H7 (cell line): ENCODE results near the gene GET3. TPM values are rescaled to one million over a fixed set of nuclear protein-coding genes. Genes with fewer than 3 reads are reported as not detected.

ENCODE experiments used
- DNase-seq: peaks from one replicate; pipeline ENCODE4 v3.0.0; 2012
- H3K27me3 ChIP-seq: 2 replicates; pipeline ENCODE4 v1.6.0; 2011; ENCODE audit warnings: mild to moderate bottlenecking, low read length; ENCODE audit not compliant: control insufficient read depth, insufficient read depth
- H3K36me3 ChIP-seq: replicated peaks from 2 replicates; pipeline ENCODE4 v1.5.1; 2011; ENCODE audit warnings: low read length; ENCODE audit not compliant: control insufficient read depth, insufficient read depth
- H3K4me3 ChIP-seq: 2 replicates; pipeline ENCODE4 v1.5.1; 2011; ENCODE audit warnings: low read depth, mild to moderate bottlenecking, control low read depth, low read length, moderate library complexity; ENCODE audit not compliant: insufficient read depth
- total RNA-seq: library from RNA; depleted of rRNA; stranded (reverse); fragments of >200 nt; shearing (Covaris generic); gene quantifications from 2 replicates; pipeline ENCODE4 v1.2.3, GENCODE V29; 2014

Gene GET3
- total RNA-seq, 1 experiment from 2014 or later: 166 TPM

DNA sequence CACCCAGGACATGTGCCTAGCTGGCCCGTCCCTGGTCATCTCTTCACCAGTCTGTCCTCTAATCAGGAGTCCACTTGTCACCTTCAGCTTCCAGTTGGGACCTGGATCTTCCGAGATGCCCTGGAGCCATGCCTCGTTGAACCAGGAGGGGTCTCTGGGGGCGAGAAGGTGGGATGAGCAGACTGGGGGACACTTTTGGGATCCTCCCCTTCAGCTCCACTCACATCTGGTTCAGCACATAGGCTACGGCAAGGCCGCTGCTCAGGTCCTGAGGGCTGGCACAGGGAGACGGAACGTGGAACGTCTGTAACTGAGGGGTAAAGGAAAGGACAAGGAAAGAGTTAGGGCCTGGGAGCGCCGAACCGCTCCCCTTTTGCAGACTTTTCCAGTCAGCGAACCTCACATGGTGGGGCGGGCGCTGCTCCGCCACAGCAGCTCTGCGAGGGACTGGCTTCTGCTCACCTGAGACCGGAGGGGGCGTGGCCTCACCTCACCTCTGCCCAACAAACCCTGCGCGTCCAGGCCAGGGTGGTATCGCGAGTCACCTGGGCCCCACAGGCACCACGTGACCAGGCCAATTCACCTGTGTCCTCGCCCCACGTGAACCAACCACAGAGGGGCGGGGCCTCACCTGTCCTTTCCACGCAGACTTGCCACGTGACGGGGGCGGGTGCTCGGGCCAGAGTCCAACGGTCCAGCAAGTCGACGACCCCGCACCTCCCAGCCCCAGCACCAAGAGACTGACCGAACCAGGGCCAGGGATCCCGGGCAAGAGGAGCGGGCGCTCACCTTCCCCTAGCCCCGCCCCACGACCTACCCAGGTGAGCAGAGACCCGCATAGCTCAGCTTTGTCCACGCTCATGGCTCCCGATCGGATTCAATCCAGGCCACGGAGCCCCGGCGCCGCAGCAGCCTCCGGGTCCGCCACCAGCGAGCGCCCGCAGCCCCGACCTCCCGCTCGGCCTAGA lies 37.6 kb downstream of the GET3 start, which contains the start of gene HOOK2:
HOOK2 (minus strand) TSS at position 965 of the 968 bp plus-strand sequence; CDS start at position 862, 103 bp downstream.
- Histone ChIP-seq H3K36me3 (peaks cover 4% of the 10 kb centered on the region), H3K27me3 (peaks cover 1% of the 10 kb centered on the region; the same call in 1 of the 2 replicates), H3K4me3 (peak within 1 kb of the TSS; percentile 82)
- DNase-seq: peak; percentile 96

DNA sequence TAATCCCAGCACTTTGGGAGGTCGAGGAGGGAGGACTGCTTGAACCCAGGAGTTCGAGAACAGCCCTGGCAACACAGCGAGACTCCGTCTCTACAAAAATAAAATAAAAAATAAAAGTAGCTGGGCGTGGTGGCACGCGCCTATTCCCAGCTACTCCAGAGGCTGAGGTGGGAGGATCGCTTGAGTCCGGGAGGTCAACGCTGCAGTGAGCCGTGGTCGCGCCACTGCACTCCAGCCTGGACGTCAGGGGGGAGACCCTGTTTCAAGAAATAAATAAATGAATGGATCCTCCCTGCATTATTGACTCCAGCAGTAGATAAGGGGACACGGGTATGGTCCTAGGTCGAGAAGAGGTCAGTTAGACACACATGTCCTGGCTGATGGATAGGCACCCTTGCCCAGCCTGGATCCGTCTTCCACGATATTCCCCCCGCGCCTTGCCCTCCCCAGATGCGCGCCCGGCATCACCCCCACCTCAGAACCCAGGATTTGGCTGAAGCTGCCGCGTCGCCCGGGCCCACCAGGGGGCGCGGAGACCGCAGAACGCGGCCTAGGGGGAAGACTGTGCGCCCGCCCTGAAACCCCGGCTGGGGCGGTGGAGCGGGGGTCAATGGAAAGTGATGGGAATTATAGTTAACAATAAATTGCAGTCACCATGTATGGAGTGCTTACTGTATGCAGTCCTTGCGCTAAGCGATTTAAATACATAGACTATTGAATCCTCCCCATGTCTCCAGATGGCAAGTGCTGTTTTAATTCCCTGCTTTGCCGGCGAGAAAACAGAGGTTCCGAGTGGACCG lies 40.1 kb downstream of the GET3 start:
- peaks cover 3% of the 10 kb centered on the region for H3K36me3 ChIP-seq
- H3K4me3 ChIP-seq: peak overlapping the region; percentile 54
- peak; percentile 96 for DNase-seq
- H3K27me3 ChIP-seq: no peaks in the 10 kb centered on the region; the same call in 1 of the 2 replicates

DNA sequence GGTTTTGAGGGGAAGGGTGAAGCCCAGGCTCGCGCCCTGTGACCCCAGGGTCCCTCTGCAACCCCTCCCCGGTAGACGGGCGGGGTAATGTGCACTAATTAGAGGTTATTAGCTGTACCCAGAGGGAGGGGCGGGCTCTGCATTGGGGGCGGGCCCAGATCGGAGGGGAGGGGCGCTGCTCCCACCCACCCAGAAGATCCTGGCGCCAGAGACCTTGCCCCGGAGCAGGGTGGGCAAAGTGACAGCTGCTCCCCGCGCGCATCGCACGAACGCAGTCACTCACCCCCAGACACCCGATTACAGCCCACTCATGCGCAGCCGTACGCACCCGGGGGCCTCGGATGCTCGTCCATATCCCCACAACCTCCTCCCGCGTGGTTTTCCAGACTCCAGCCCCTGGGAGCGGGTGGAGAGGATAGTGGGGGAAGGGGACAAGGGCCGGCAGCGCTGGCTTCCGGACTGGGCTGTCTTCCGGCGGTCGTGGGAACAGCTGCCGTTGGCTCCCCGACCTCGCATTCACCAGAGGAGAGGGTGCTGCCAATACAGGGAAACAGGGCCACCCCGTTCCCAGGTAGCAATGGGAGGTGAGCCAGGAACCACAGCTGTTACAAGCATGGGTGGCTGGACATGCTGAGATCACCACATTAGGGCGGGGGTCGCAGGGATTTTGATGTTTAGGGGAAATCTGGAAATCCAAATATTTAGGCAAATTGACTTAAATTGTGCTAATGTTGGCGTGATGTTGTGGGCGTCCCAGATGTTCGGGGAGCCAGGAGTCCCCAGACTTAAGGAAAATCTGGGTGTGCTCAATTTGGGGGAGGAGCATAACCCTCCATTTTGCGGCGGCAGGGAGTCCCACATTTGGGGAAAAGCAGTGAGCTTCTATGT lies 41.0 kb downstream of the GET3 start:
- DNase-seq: peak; percentile 82
- Histone ChIP-seq H3K4me3 (peak overlapping the region; percentile 54), H3K36me3 (peaks cover 3% of the 10 kb centered on the region), H3K27me3 (no peaks in the 10 kb centered on the region; the same call in 1 of the 2 replicates)

DNA sequence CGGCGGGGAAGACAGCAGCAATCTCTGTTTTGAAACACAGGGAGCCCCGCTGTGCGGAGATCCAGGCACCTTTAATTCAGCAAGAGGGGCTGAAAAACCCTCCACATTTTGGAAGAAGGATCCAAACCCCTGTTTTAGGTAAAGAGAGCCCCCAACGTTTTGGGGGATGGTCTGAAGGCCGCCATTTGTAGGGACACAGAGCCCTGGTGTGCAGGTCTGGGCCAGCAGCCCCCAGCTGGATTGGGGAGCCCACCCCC lies 41.5 kb downstream of the GET3 start:
- Histone ChIP-seq H3K36me3 (peaks cover 3% of the 10 kb centered on the region), H3K4me3 (peak overlapping the region; percentile 54; the same call in 1 of the 2 replicates), H3K27me3 (no peaks in the 10 kb centered on the region; the same call in 1 of the 2 replicates)
- peak; percentile 54 for DNase-seq

DNA sequence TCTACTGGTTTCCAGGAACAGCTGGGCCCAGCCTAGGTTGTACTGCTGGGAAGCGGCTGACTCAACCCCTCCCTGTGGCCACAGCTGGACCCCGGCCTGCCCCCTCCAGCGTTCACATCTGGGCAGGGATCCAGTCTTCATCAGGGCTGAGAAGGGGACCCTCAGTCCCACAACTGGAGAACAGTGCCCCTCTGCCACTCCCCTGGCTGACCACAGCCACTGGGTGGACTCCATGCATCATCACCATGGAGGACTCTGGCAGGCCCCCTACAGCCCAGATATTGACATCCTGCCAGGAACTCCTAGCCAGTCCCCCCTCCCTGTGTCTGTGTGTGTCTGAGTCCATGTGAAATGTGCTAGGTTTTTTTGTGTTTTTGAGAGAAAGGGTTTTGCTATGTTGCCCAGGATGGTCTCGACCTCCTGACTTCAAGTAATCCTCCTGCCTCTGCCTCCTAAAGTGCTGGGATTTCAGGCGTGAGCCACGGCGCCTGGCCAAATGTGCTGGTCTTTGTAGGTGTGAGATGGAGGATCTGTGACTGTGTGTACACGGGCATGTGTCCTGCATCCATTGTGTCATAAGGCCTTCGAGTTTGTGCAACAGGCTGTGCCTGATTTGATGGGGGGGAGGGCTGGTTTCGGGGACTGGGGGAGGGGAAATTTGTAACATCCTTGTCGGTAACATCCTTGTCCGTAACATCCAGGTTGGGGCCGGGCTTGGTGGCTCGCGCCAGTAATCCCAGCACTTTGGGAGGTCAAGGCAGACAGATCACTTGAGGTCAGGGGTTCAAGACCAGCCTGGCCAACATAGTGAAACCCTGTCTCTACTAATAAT lies 42.1 kb downstream of the GET3 start:
- DNase-seq: peak; percentile 64
- Histone ChIP-seq H3K36me3 (peaks cover under 1% of the 10 kb centered on the region; the same call in 1 of the 2 replicates), H3K4me3 (no peak overlapping the region), H3K27me3 (no peaks in the 10 kb centered on the region; the same call in 1 of the 2 replicates)

DNA sequence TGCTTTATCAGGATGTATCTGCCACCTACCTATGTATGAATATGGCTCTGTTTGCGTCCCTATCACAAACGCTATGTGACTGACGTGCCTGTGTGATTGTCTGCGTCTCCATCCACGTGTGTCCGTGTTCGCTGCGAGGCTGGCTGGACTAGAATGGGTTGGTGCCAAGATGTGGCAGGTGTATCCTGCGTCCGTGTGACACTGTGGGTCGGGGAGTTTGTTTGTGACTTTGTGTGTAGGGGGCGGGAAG lies 44.8 kb downstream of the GET3 start:
- Histone ChIP-seq H3K36me3 (no peaks in the 10 kb centered on the region), H3K4me3 (peak overlapping the region; percentile 63), H3K27me3 (no peaks in the 10 kb centered on the region)
- DNase-seq: no peak

DNA sequence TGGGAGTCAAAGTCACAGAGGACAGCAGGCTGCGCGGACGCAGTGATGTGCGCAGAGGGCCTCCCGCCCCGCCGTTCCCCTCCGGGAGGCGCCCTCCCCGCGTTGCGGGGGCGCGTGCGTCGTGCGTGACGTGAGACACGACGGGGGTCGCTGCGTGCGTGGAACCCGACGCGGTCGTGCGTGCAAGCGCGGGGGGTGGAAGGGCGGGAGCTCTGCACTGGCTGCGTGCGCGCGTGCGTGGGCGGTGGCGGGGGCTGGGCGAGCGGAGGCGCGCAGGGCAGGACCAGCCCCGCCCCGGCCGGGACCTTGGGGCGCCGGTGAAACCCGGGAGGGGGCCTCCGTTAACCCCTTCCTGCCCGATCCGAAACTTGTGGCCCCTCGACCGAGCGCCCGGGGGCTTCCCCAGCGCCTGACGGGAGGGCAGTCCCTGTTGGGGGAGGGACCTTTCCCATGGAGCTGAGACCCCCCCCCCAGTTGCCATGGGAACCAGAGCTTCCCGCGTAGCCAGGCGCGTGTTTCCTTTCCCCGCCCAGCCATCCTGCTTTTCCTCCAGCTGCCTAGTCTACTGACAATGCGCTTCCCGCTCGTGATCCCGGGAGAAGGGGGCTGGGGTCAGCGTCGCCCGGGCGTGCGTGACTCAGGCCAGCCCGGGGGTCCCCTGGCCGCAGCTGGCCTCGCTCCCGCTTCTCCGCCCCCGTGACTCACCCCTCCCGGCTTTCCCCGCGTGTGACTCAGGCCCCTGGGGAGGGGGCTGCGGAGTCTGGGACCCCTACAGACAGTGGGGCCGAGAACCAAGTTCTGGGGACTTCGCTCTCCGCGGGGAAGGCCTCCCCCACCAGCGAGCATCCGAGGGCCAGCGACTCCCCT lies 45.4 kb downstream of the GET3 start:
- Histone ChIP-seq H3K36me3 (no peaks in the 10 kb centered on the region), H3K4me3 (peak overlapping the region; percentile 63), H3K27me3 (no peaks in the 10 kb centered on the region)
- peak; percentile 89 for DNase-seq

DNA sequence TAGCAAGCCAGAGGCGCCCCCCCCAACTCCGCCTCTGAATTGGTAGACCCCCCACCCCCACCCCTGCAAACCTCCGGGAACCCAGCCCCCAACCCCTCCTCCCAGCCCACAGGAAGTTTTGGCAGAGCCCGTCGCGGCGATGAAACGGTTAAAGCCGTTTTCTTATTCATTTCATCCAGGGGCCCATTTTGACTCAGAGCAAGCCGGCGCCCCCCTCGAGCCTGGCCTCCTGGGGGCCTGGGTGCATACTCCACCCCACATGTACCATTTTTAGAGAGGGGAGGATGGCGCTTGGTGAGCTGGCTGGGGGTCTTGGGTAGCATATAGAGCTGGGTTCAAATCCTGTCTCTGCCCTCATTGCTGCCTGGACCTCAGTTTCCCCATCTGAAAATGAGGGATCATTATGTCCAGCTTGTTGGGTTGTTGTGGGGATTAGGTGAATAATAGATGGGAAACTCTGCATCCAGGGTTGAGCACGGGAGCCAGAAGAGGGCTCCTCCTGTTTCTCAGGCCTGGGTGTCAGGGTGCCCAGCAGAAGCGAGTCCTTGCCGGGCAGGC lies 46.1 kb downstream of the GET3 start:
- H3K4me3 ChIP-seq: peak overlapping the region; percentile 63
- no peaks in the 10 kb centered on the region for H3K27me3 ChIP-seq
- peak; percentile 76 for DNase-seq
- no peaks in the 10 kb centered on the region for H3K36me3 ChIP-seq

DNA sequence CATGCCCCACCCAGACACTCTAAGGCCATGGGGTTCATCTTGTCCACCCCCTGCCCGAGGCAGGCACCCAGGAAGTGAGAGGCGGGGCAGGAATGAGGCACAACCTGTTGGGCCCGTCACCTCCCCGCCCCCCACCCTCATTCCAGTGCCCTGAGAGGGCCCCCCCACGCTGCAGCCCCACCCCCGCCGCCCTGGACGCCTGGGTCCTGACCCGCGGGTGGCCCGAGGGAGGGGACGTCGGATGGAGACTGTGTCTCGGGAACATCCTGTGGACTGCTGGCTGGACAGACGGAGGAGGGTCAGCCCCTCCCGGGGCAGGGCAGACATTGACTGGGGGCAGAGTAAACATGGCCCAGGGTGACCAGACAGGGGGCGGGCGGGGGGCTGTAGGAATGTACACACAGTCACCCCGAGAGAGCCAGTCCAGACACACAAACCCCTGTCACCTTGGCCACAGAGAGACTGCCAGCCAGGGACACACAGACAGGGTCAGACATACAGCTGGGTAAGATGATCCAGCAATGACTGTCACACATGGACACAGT lies 46.6 kb downstream of the GET3 start:
- Histone ChIP-seq H3K36me3 (no peaks in the 10 kb centered on the region), H3K4me3 (no peak overlapping the region), H3K27me3 (no peaks in the 10 kb centered on the region)
- peak; percentile 59 for DNase-seq

DNA sequence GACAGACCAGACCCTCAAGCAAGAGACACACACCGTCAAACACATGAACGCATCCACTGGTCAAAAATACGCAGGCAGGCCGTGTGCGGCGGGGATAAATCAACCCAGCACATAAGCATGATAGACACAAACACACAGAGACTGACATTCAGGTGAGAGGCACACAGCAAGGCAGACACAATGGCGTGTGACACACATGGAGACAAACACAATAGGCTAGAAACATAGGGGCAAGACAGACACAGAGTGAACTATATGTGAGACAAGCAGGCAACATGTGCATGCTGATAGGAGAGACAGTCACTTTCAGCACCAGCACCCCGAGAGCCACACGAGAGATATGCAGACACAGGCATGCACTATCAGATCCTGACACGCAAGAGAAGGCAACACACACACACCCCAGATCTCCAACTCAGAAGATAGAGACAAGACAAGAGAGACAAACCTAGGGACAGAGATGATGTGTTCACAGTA lies 47.1 kb downstream of the GET3 start:
- peak; percentile 19 for DNase-seq
- H3K4me3 ChIP-seq: no peak overlapping the region
- H3K27me3 ChIP-seq: no peaks in the 10 kb centered on the region
- H3K36me3 ChIP-seq: no peaks in the 10 kb centered on the region

DNA sequence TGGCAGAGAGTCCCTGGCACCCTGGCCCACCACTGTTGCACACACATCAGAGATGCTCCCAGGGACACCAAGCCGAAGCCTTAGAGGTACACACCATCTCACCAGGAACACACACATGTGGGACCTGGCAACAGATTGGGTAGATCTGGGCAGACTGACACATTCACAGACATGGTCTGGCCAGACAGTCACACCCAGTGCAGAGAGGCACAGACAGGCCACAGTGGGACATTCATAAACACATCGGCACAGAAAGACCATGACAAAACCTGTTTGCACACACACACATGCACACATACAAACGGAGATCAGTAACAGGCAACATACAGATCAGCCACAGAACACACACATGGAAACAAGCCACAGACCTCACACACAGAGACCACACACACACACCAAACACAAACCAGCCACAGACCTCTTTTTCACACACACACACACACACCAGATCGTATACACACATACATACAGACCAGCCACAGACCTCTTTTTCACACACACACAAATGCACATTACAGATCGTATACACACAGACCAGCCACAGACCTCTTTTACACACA lies 47.7 kb downstream of the GET3 start:
- no peaks in the 10 kb centered on the region for H3K27me3 ChIP-seq
- no peak for DNase-seq
- no peak overlapping the region for H3K4me3 ChIP-seq
- no peaks in the 10 kb centered on the region for H3K36me3 ChIP-seq

DNA sequence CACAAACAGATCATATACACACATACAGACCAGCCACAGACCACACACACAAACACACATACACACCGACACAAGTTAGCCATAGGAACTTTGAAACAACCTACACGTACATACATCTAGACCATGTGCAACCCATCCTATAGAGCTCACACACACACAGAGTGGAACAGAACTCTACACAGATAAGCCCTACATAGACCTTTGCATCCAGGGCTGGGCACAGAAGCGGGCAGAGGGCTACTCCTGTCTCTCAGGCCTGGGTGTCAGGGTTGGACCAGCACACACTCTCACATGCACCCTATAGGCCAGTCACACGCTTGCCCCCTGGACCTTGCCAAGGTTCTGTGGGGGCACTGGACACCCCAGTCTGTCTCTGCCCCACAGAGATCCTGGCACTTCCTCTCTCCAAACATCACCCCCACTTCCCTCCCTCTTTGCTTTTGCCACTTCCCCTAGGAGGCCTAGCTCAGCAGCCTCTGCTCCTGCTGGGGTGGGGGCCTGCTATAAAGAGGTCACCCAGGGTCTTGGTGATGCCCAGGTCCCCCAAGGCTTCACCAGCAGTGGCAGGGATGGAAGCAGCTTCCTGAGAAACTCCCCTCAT lies 48.2 kb downstream of the GET3 start:
- Histone ChIP-seq H3K27me3 (peaks cover 2% of the 10 kb centered on the region; the same call in 1 of the 2 replicates), H3K4me3 (no peak overlapping the region), H3K36me3 (no peaks in the 10 kb centered on the region)
- DNase-seq: no peak
